Ovary (tissue), 9 donors: Measurements from ENCODE around the gene CFAP97D1. TPM values are rescaled to one million over a fixed set of nuclear protein-coding genes. Genes with fewer than 3 reads are reported as not detected.

Experiments used
- DNase-seq, 5 donors: peaks; one replicate each; pipeline ENCODE4 v3.0.0-alpha.2; 2019 to 2020
- H3K27ac ChIP-seq, 2 donors: fragments of 200-600 bp; one replicate each; pipeline versions ENCODE4 v1.5.1 to v1.8.0; 2019 to 2022
- H3K27me3 ChIP-seq: fragments of 200-600 bp; one replicate; pipeline ENCODE4 v1.8.0; 2022
- H3K36me3 ChIP-seq: fragments of 200-600 bp; sonication (generic); one replicate; pipeline ENCODE4 v1.5.1; 2019
- H3K4me1 ChIP-seq: one replicate; pipeline ENCODE4 v1.8.1; 2013; ENCODE audit warnings: mild to moderate bottlenecking, moderate library complexity; ENCODE audit not compliant: insufficient read depth
- H3K4me3 ChIP-seq: fragments of 200-600 bp; sonication (generic); one replicate; pipeline ENCODE4 v1.5.1; 2017
- H3K9me3 ChIP-seq, 2 donors: fragments of 200-600 bp in 1 of 2; sonication (generic) in 1 of 2; one replicate each; pipeline versions ENCODE4 v1.5.1 to v1.8.1; 2013 to 2019; ENCODE audit warnings: mild to moderate bottlenecking in 1 of 2, moderate library complexity in 1 of 2
- EP300 ChIP-seq: sonication (generic); formaldehyde crosslinking; IDR thresholded peaks from one replicate; pipeline ENCODE4 v1.6.1; 2017; ENCODE audit warnings: antibody characterized with exemption
- POLR2A ChIP-seq: fragments of 450-650 bp; IDR thresholded peaks from one replicate; pipeline ENCODE4 v1.6.1; 2017; ENCODE audit warnings: antibody characterized with exemption, mild to moderate bottlenecking, moderate library complexity
- WGBS, 3 donors: extraction: QIAGEN DNeasy Blood & Tissue Kit in 1 of 3; methylation state at CpG; one replicate each; pipeline versions ENCODE4 v1.1.5 to v1.1.7; 2013 to 2017; 5-methylcytosine and 5-hydroxymethylcytosine counted together
- intact Hi-C, 4 donors: fragments of 100-400 bp; cut with DNase I; formaldehyde crosslinking; loops; one replicate each; pipeline versions ENCODE4 v1.11.0 to v1.15.1; 2022 to 2023
- polyA plus RNA-seq, 2 donors: library from polyadenylated mRNA; stranded (reverse); fragments of 200-250 nt in 1 of 2; fragments of 350-450 nt in 1 of 2; fragmentation: Illumina TruSeq in 1 of 2; extraction: RNeasy Lipid Tissue Mini Kit (QIAGEN cat#74804) in 1 of 2; gene quantifications; one replicate each; pipeline ENCODE4 v1.2.3, GENCODE V29; 2013 to 2014
- total RNA-seq, 7 donors: library from RNA; depleted of rRNA in 2 of 7; stranded (reverse); fragments of >200 nt in 2 of 7; fragmentation: NEBNext Ultra II Directional in 3 of 7; extraction: Animal tissue kit (Norgen Biotek cat#: 25700) in 3 of 7; gene quantifications; one replicate each; pipeline versions ENCODE4 v1.1.0 to v1.2.4, GENCODE V29; 2016 to 2023
- TF ChIP-seq, protein P1 (sequence below), 3 donors: fragments of 450-650 bp in 2 of 3; fragments of 200-600 bp in 1 of 3; IDR thresholded peaks; one replicate each; pipeline versions ENCODE4 v1.5.1 to v1.8.0; 2016 to 2022; ENCODE audit warnings: antibody characterized with exemption in 3 of 3, mild to moderate bottlenecking in 1 of 3
- donor health status: DM: no; HTN: no; CAD: no; lungs with moderate emphysema.
- donor health status: DM: no; HTN: no; CAD: no.
- donor health status: Bipolar disorder and iron deficiency.
- donor health status: DM: yes; HTN: yes; CAD: no.
- donor health status: DM: no; HTN: no; CAD: no.
- donor health status: DM: yes; HTN: yes; CAD: no.

Gene CFAP97D1
- total and polyA plus RNA-seq, 9 donors: 0.15 TPM; not detected in 8

DNA sequence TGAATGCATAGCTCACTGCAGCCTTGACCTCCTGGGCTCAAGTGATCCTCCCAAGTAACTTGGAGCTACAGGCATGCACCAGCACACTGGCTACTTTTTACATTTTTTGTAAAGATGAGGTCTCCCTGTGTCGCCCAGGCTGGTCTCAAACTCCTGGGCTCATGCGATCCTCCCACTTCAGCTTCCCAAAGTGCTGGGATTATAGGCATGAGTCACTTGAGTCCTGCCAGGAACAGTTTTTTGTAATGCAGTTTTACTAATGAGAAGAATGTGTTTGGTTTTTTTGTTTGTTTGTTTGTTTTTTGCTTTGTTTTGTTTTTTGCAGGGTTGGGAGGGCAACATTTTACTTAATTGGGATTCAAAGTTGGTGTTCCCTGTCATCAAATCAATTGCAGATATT lies 43.8 kb upstream of the CFAP97D1 start:
- Histone ChIP-seq H3K27me3 (no peaks in the 10 kb centered on the region), H3K27ac (no peak overlapping the region), H3K4me3 (no peak overlapping the region), H3K4me1 (no peaks in the 10 kb centered on the region), H3K9me3 (no peaks in the 10 kb centered on the region), H3K36me3 (no peaks in the 10 kb centered on the region)
- TF ChIP-seq POLR2A (no peak), EP300 (no peak)
- TF ChIP-seq, protein P1, sequence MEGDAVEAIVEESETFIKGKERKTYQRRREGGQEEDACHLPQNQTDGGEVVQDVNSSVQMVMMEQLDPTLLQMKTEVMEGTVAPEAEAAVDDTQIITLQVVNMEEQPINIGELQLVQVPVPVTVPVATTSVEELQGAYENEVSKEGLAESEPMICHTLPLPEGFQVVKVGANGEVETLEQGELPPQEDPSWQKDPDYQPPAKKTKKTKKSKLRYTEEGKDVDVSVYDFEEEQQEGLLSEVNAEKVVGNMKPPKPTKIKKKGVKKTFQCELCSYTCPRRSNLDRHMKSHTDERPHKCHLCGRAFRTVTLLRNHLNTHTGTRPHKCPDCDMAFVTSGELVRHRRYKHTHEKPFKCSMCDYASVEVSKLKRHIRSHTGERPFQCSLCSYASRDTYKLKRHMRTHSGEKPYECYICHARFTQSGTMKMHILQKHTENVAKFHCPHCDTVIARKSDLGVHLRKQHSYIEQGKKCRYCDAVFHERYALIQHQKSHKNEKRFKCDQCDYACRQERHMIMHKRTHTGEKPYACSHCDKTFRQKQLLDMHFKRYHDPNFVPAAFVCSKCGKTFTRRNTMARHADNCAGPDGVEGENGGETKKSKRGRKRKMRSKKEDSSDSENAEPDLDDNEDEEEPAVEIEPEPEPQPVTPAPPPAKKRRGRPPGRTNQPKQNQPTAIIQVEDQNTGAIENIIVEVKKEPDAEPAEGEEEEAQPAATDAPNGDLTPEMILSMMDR (IDR thresholded peaks at IDR 0.05): no peak
- DNase-seq: no peak
- WGBS, 3 donors: 82 to 88% (median 83%) methylated on average over 2 of the region's 2 CpGs
- intact Hi-C loops: no loop called here

DNA sequence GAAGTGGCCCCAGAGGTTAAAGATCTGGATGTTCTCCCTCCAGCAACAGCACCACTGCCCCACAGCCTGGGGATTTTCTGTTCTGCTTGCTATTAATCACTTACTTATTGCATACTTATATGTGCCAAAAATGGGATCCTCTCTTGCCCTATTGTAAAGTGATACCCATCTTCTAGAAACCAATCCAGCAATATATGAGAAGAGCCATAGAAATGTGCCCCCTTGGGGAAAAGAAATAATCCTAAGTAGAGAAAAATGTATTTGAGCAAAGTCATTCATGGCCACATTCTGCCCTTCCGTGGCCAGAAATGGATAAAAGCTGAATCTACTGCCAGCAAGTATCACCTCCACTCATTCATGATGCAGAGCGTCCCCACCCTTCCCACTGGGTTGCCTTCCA lies 42.5 kb upstream of the CFAP97D1 start:
- DNase-seq: no peak
- Histone ChIP-seq H3K27me3 (no peaks in the 10 kb centered on the region), H3K4me3 (no peak overlapping the region), H3K4me1 (no peaks in the 10 kb centered on the region), H3K36me3 (no peaks in the 10 kb centered on the region), H3K27ac (no peak overlapping the region), H3K9me3 (no peaks in the 10 kb centered on the region)
- no peak for TF ChIP-seq POLR2A
- TF ChIP-seq EP300: no peak
- TF ChIP-seq, protein P1 (IDR thresholded peaks at IDR 0.05): no peak
- intact Hi-C loops: no loop called here
- WGBS, 3 donors: 73 to 80% (median 76%) methylated on average over 2 of the region's 2 CpGs

DNA sequence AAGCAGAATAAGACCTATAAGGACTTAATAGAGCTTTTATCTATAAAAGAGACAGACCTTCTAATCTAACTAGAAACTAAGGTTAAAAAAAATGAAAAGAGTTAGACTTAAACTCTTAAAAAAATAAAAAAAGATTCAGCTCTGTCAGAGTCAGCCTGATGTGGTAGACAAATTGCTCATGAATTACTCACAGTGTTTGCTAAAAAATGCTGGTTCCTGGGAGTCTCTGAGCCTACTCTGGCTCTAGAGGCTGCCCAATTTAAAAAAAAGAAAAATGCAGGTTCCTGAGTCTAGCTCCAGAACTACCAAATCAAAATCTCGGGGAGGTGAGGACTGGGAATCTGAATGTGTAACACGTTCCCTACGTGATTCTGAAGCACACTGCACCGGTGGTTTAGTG lies 39.7 kb upstream of the CFAP97D1 start:
- intact Hi-C loops: no loop called here
- H3K9me3 ChIP-seq: no peaks in the 10 kb centered on the region
- H3K4me1 ChIP-seq: no peaks in the 10 kb centered on the region
- H3K27me3 ChIP-seq: no peaks in the 10 kb centered on the region
- H3K27ac ChIP-seq: no peak overlapping the region
- DNase-seq: no peak
- TF ChIP-seq, protein P1 (IDR thresholded peaks at IDR 0.05): no peak
- TF ChIP-seq EP300 (no peak), POLR2A (no peak)
- no peaks in the 10 kb centered on the region for H3K36me3 ChIP-seq
- WGBS, 3 donors: 72 to 75% (median 74%) methylated on average over 4 of the region's 4 CpGs
- no peak overlapping the region for H3K4me3 ChIP-seq

DNA sequence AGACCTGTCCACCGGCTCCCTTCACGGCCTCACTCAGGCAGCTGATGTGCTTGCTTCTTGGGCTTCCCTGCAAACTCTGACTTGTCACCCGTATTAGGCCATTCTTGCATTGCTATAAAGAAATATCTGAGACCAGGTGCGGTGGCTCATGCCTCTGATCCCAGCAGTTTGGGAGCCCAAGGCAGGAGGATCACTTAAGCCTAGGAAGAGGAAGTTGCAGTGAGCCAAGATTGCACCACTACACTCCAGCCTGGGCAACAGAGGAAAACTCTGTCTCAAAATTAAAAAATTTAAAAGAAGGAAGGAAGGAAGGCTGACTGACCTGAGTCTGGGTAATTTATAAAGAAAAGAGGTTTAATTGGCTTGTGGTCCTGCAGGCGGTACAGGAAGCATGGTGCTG lies 38.6 kb upstream of the CFAP97D1 start:
- H3K36me3 ChIP-seq: no peaks in the 10 kb centered on the region
- H3K9me3 ChIP-seq: no peaks in the 10 kb centered on the region
- intact Hi-C loops: no loop called here
- no peaks in the 10 kb centered on the region for H3K4me1 ChIP-seq
- 74 to 88% (median 85%) methylated on average over 5 of the region's 5 CpGs for WGBS, 3 donors
- TF ChIP-seq POLR2A (no peak), EP300 (no peak)
- TF ChIP-seq, protein P1 (IDR thresholded peaks at IDR 0.05): no peak
- no peak overlapping the region for H3K4me3 ChIP-seq
- DNase-seq: no peak
- H3K27ac ChIP-seq: no peak overlapping the region
- no peaks in the 10 kb centered on the region for H3K27me3 ChIP-seq

DNA sequence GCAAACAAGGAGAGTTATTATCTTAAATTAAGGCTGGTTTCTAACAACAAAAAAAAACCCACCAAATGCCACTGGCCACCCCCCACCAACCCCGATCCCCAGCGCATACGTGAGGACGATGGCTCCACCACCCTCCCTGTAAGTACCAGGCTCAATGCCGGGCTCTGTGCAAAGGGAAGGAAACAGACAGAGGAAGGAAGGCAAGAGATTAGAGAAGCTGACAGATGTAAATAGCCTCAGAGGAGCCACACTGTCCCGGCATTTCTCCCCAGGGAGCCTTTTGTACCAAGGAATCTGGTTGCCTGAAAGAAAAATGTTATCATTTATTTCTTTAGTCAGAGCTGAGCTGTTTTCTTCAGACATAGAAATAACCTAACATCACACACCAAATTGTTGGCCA lies 34.7 kb upstream of the CFAP97D1 start:
- Histone ChIP-seq H3K36me3 (no peaks in the 10 kb centered on the region), H3K9me3 (no peaks in the 10 kb centered on the region), H3K27ac (no peak overlapping the region), H3K27me3 (no peaks in the 10 kb centered on the region), H3K4me3 (no peak overlapping the region), H3K4me1 (no peaks in the 10 kb centered on the region)
- TF ChIP-seq, protein P1 (IDR thresholded peaks at IDR 0.05): no peak
- TF ChIP-seq EP300: no peak
- TF ChIP-seq POLR2A: no peak
- 12 to 14% (median 13%) methylated on average over 6 of the region's 6 CpGs for WGBS, 3 donors
- no peak for DNase-seq
- intact Hi-C loops: no loop called here
